NB4 (cell line): ENCODE measurements around the gene RPL23.

ENCODE experiments used
- DNase-seq: peaks from one replicate; pipeline ENCODE4 v3.0.0; 2010; ENCODE audit warnings: low read depth
- H3K4me3 ChIP-seq: one replicate; pipeline ENCODE4 v1.5.1; 2011; ENCODE audit warnings: mild to moderate bottlenecking, low read depth, low read length, moderate library complexity
- CTCF ChIP-seq: IDR thresholded peaks from one replicate; pipeline ENCODE4 v1.5.1; 2012; ENCODE audit warnings: low read depth, low read length
- MAX ChIP-seq: IDR thresholded peaks from 2 replicates; pipeline ENCODE4 v1.6.1; 2011; ENCODE audit warnings: low read depth, low read length
- MYC ChIP-seq: IDR thresholded peaks from 2 replicates; pipeline ENCODE4 v1.6.1; 2011; ENCODE audit warnings: low read depth, low read length
- POLR2A ChIP-seq: IDR thresholded peaks from 2 replicates; pipeline ENCODE4 v1.6.1; 2011; ENCODE audit warnings: mild to moderate bottlenecking; ENCODE audit not compliant: insufficient read length; ENCODE audit errors: extremely low read depth

RPL23 gene

GRCh38 chr17:38882870-38883269, 29.3 kb upstream of the RPL23 start:
- no peak for TF ChIP-seq MAX
- TF ChIP-seq CTCF = no peak
- TF ChIP-seq MYC = no peak
- no peak for TF ChIP-seq POLR2A
- no peak overlapping the region for H3K4me3 ChIP-seq
- no peak for DNase-seq

- no peak overlapping the region for H3K4me3 ChIP-seq
- DNase-seq = peak; percentile 46
- no peak for TF ChIP-seq POLR2A
- TF ChIP-seq MYC = no peak
- no peak; the same call in 1 of the 2 replicates for TF ChIP-seq MAX
- no peak for TF ChIP-seq CTCF
Measured at GRCh38 chr17:38881600-38882191, 28.2 kb upstream of the RPL23 start.

- peak; percentile 34 for DNase-seq
- TF ChIP-seq POLR2A (no peak), CTCF (no peak), MYC (no peak), MAX (no peak)
- H3K4me3 ChIP-seq = no peak overlapping the region
Measured at GRCh38 chr17:38879878-38880665, 26.6 kb upstream of the RPL23 start.

- DNase-seq = peak; percentile 57
- H3K4me3 ChIP-seq = no peak overlapping the region
- TF ChIP-seq CTCF (no peak), MAX (no peak), POLR2A (no peak), MYC (no peak)
Measured at GRCh38 chr17:38877130-38877851, 23.8 kb upstream of the RPL23 start.

GRCh38 chr17:38875477-38876075, 22.1 kb upstream of the RPL23 start:
- TF ChIP-seq MYC = no peak
- no peak for TF ChIP-seq CTCF
- TF ChIP-seq POLR2A = no peak
- TF ChIP-seq MAX = no peak
- no peak for DNase-seq
- H3K4me3 ChIP-seq = no peak overlapping the region
